Panc1 (cell line): ENCODE data around the gene CCDC154. TPM values are rescaled to one million over a fixed set of nuclear protein-coding genes. Genes with fewer than 3 reads are reported as not detected.

Experiments
- ATAC-seq: fragments of 200-7000 bp; cut with Tn5 transposase; 2 replicates; pipeline ENCODE4 v1.9.1; 2020; ENCODE audit warnings: mild to moderate bottlenecking, moderate library complexity
- BruUV-seq: library from RNA; stranded (reverse); fragments of 400-500 nt; replicated peaks from 2 replicates; lab custom pipeline; 2021; lab: Mats Ljungman, UMichigan
- CTCF ChIA-PET: fragments of 300-600 bp; sonication (Branson Sonifier 250); formaldehyde crosslinking; loops from one replicate; lab custom pipeline; 2022; ENCODE audit warnings: antibody characterized with exemption; lab: Charles Lee
- POLR2A ChIA-PET: fragments of 300-600 bp; sonication (Branson Sonifier 250); formaldehyde crosslinking; loops from one replicate; lab custom pipeline; 2022; ENCODE audit warnings: antibody characterized with exemption; lab: Charles Lee
- DNase-seq: peaks from one replicate; pipeline ENCODE4 v3.0.0-alpha.2; 2010; ENCODE audit warnings: low read depth, low spot score
- H3K27ac ChIP-seq: 2 replicates; pipeline ENCODE4 v1.5.1; 2011; ENCODE audit warnings: mild to moderate bottlenecking, low read length, inconsistent platforms
- H3K27me3 ChIP-seq: fragments of 200-500 bp; sonication (Bioruptor generic); 2 replicates; pipeline ENCODE4 v1.6.0; 2014; ENCODE audit warnings: low read length, inconsistent platforms; ENCODE audit not compliant: control insufficient read depth, insufficient read depth
- H3K36me3 ChIP-seq: fragments of 200-500 bp; sonication (Bioruptor generic); 2 replicates; pipeline ENCODE4 v1.5.1; 2014; ENCODE audit warnings: inconsistent platforms, mild to moderate bottlenecking, low read length, moderate library complexity; ENCODE audit not compliant: control insufficient read depth, insufficient read depth
- H3K4me1 ChIP-seq: 2 replicates; pipeline ENCODE4 v1.5.1; 2011; ENCODE audit warnings: inconsistent platforms, mild to moderate bottlenecking, low read length, moderate library complexity; ENCODE audit not compliant: control insufficient read depth, insufficient read depth
- H3K4me3 ChIP-seq, 2 experiments: 2 replicates each; pipeline ENCODE4 v1.5.1; 2011 to 2012; ENCODE audit warnings: low read depth in 2 of 2, low read length in 2 of 2, mild to moderate bottlenecking in 2 of 2, inconsistent platforms in 1 of 2, moderate library complexity in 1 of 2
- H3K9me3 ChIP-seq: fragments of 200-500 bp; sonication (Bioruptor generic); 2 replicates; pipeline ENCODE4 v1.5.1; 2014; ENCODE audit warnings: low read depth, mild to moderate bottlenecking, inconsistent platforms, low read length, moderate library complexity; ENCODE audit not compliant: control insufficient read depth, insufficient read depth
- POLR2AphosphoS5 ChIP-seq: IDR thresholded peaks from 2 replicates; pipeline ENCODE4 v1.6.1; 2012; ENCODE audit warnings: mild to moderate bottlenecking, low read depth, low read length, moderate library complexity
- SIN3A ChIP-seq: IDR thresholded peaks from 2 replicates; pipeline ENCODE4 v1.6.1; 2012; ENCODE audit warnings: low read depth, mild to moderate bottlenecking, low read length, moderate library complexity, borderline replicate concordance; ENCODE audit not compliant: insufficient read depth
- TCF7L2 ChIP-seq: IDR thresholded peaks from 2 replicates; pipeline ENCODE4 v1.6.1; 2011; ENCODE audit warnings: mild to moderate bottlenecking, low read depth, low read length, inconsistent platforms
- in situ Hi-C: cut with HindIII; loops from 2 replicates; pipeline ENCODE4 v1.10.0; 2016; ENCODE audit warnings: low sequenced_read_pairs, low pct_unique_long_range_greater_than_20kb
- intact Hi-C: fragments of 100-400 bp; cut with micrococcal nuclease; formaldehyde crosslinking; loops from one replicate; pipeline ENCODE4 v1.10.0; 2022; ENCODE audit not compliant: unreplicated experiment
- total RNA-seq: library from RNA; stranded (reverse); gene quantifications from one replicate; pipeline ENCODE4 v1.2.1, GENCODE V29; 2021; ENCODE audit not compliant: unreplicated experiment
- TF ChIP-seq, protein P1 (sequence below), 2 experiments: IDR thresholded peaks; 2 replicates each; pipeline ENCODE4 v1.6.1; 2011 to 2012; ENCODE audit warnings: low read depth in 2 of 2, control low read depth in 1 of 2, low read length in 1 of 2, mild to moderate bottlenecking in 1 of 2, moderate library complexity in 1 of 2; ENCODE audit not compliant: insufficient read depth in 1 of 2
- TF ChIP-seq, protein P2 (sequence below): fragments of 450-650 bp; IDR thresholded peaks from 2 replicates; pipeline ENCODE4 v1.5.1; 2017; ENCODE audit warnings: mild to moderate bottlenecking

Gene CCDC154
- total RNA-seq, 1 experiment from 2014 or later = 2.0 TPM

DNA sequence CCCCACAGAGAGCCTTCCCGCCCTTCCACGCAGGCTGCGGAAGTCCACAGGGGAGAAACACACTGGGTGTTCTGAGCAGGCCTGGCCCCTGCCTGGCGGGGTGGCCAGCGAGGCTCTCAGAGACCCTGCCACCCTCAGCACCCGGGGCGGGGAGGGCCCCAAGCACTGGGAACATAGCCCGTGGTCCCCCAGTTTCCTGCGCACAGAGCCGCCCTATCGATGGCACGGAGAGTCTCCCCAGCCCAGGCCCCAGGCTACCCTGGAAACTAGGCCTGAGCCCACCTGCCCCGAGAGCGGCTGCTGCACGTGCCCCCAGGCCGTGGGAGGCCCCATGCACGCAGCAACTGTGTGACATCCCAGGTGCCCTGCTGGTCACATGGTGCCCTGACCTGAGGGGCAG, 10.2 kb upstream of the CCDC154 start:
- DNase-seq = no peak
- TF ChIP-seq POLR2AphosphoS5 (no peak), SIN3A (no peak), TCF7L2 (no peak)
- TF ChIP-seq, protein P1, sequence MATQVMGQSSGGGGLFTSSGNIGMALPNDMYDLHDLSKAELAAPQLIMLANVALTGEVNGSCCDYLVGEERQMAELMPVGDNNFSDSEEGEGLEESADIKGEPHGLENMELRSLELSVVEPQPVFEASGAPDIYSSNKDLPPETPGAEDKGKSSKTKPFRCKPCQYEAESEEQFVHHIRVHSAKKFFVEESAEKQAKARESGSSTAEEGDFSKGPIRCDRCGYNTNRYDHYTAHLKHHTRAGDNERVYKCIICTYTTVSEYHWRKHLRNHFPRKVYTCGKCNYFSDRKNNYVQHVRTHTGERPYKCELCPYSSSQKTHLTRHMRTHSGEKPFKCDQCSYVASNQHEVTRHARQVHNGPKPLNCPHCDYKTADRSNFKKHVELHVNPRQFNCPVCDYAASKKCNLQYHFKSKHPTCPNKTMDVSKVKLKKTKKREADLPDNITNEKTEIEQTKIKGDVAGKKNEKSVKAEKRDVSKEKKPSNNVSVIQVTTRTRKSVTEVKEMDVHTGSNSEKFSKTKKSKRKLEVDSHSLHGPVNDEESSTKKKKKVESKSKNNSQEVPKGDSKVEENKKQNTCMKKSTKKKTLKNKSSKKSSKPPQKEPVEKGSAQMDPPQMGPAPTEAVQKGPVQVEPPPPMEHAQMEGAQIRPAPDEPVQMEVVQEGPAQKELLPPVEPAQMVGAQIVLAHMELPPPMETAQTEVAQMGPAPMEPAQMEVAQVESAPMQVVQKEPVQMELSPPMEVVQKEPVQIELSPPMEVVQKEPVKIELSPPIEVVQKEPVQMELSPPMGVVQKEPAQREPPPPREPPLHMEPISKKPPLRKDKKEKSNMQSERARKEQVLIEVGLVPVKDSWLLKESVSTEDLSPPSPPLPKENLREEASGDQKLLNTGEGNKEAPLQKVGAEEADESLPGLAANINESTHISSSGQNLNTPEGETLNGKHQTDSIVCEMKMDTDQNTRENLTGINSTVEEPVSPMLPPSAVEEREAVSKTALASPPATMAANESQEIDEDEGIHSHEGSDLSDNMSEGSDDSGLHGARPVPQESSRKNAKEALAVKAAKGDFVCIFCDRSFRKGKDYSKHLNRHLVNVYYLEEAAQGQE (IDR thresholded peaks at IDR 0.05; ENCODE audit: insufficient read depth in 1 of 2, low read depth in 2 of 2, low read length in 1 of 2) = no peak
- TF ChIP-seq, protein P2, sequence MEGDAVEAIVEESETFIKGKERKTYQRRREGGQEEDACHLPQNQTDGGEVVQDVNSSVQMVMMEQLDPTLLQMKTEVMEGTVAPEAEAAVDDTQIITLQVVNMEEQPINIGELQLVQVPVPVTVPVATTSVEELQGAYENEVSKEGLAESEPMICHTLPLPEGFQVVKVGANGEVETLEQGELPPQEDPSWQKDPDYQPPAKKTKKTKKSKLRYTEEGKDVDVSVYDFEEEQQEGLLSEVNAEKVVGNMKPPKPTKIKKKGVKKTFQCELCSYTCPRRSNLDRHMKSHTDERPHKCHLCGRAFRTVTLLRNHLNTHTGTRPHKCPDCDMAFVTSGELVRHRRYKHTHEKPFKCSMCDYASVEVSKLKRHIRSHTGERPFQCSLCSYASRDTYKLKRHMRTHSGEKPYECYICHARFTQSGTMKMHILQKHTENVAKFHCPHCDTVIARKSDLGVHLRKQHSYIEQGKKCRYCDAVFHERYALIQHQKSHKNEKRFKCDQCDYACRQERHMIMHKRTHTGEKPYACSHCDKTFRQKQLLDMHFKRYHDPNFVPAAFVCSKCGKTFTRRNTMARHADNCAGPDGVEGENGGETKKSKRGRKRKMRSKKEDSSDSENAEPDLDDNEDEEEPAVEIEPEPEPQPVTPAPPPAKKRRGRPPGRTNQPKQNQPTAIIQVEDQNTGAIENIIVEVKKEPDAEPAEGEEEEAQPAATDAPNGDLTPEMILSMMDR = no peak
- no TSS peak for BruUV-seq

DNA sequence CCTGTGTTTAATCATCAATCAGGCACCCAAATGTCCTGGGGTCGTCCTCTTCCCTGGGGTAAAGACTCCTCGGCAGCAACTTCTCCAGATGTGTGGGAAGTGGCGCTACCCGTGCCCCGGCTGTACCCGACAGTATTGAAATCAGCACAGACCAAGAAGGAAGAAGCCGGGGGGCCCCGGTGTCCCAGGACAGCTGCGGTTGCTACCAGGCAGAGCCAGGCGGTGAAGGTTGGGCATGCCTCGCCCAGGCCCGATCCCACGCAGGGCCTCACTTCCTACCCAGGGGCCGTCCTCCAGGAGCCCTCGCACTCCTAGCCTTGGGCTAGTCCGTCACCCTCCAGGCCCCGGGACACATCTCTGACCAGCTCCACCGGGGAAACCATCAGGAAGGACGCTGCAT, 9.0 kb upstream of the CCDC154 start:
- in situ Hi-C loops (no loop called here), intact Hi-C loops (no loop called here)
- no peaks in the 10 kb centered on the region for H3K4me1 ChIP-seq
- H3K27ac ChIP-seq = no peak overlapping the region
- no peaks in the 10 kb centered on the region for H3K27me3 ChIP-seq
- TF ChIP-seq, protein P2 = no peak
- TF ChIP-seq, protein P1 (IDR thresholded peaks at IDR 0.05; ENCODE audit: insufficient read depth in 1 of 2, low read depth in 2 of 2, low read length in 1 of 2) = no peak
- TF ChIP-seq TCF7L2 (no peak), SIN3A (no peak), POLR2AphosphoS5 (no peak)
- H3K9me3 ChIP-seq = no peaks in the 10 kb centered on the region
- ATAC-seq (no peak), DNase-seq (no peak)
- BruUV-seq = no TSS peak
- no peaks in the 10 kb centered on the region; the same call in 1 of the 2 replicates for H3K36me3 ChIP-seq
- CTCF ChIA-PET = no interaction called here
- POLR2A ChIA-PET = no interaction called here
- no peak overlapping the region for H3K4me3 ChIP-seq

More for the DNA sequence above, 10.2 kb upstream of the CCDC154 start:
- Histone ChIP-seq H3K27ac (no peak overlapping the region), H3K9me3 (no peaks in the 10 kb centered on the region), H3K27me3 (no peaks in the 10 kb centered on the region), H3K4me1 (no peaks in the 10 kb centered on the region), H3K36me3 (no peaks in the 10 kb centered on the region; the same call in 1 of the 2 replicates), H3K4me3 (no peak overlapping the region)
- in situ Hi-C loops (no loop called here), intact Hi-C loops (no loop called here)
- CTCF ChIA-PET = no interaction called here
- ATAC-seq = no peak
- POLR2A ChIA-PET = no interaction called here
